ENCODE measurements around the gene OR2T27.

OR2T27 gene

GRCh38 chr1:248610301-248610700 is 45.0 kb downstream of the OR2T27 start:
- ATAC-seq (ENCODE audit: insufficient read depth, low read depth) (no peak), DNase-seq (no peak)
- H3K4me3 ChIP-seq (ENCODE audit: low read depth in 1 of 2, low read length in 2 of 2), result no peak overlapping the region
- H3K9me3 ChIP-seq (ENCODE audit: insufficient read depth, low read length, severe bottlenecking), result no peaks in the 10 kb centered on the region
- no peak overlapping the region for H3K27ac ChIP-seq (ENCODE audit: low read length)
- no peaks in the 10 kb centered on the region for H4K20me1 ChIP-seq (ENCODE audit: insufficient read depth, low read length)
- H3K4me2 ChIP-seq (ENCODE audit: insufficient read depth, low read length), result no peak overlapping the region
- H3K36me3 ChIP-seq (ENCODE audit: insufficient read depth, low read length), result no peaks in the 10 kb centered on the region
- TF ChIP-seq CTCF (IDR thresholded peaks at IDR 0.05; ENCODE audit: borderline replicate concordance, extremely low read depth, low read length, poor library complexity, severe bottlenecking), result no peak
- no peak overlapping the region for H3K9ac ChIP-seq (ENCODE audit: low read depth, low read length)
- H2AFZ ChIP-seq (ENCODE audit: low read depth, low read length), result no peak overlapping the region
- H3K27me3 ChIP-seq (ENCODE audit: insufficient read depth, low read length, poor library complexity), result no peaks in the 10 kb centered on the region
- no peaks in the 10 kb centered on the region for H3K4me1 ChIP-seq (ENCODE audit: insufficient read depth, low read length)
- H3K79me2 ChIP-seq (ENCODE audit: insufficient read depth, low read length), result no peaks in the 10 kb centered on the region

Data from DND-41 (cell line).